GM18520 (cell line): ENCODE data around the gene ELMOD3.

Experiments used
- ATAC-seq: cut with Tn5 transposase; IDR thresholded peaks from one replicate; pipeline ENCODE4 v1.9.1; 2021; ENCODE audit not compliant: unreplicated experiment

ELMOD3 gene

DNA sequence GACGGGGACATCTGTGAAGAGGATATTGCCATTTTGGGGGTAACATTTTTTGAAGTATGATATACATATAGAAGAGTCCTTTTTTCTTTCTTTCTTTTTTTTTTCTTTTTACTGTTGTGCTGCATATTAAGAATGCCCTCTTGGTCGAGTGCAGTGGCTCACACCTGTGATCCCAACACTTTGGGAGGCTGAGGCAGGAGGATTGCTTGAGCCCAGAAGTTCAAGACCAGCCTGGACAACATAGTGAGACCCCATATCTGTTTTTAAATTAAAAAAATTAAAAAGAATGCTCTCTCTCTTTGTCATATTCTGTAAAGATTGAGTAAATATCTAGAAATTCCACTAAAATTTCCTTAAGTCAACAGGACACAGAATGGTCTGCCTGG lies 67.5 kb downstream of the ELMOD3 start:
- no peak for ATAC-seq

DNA sequence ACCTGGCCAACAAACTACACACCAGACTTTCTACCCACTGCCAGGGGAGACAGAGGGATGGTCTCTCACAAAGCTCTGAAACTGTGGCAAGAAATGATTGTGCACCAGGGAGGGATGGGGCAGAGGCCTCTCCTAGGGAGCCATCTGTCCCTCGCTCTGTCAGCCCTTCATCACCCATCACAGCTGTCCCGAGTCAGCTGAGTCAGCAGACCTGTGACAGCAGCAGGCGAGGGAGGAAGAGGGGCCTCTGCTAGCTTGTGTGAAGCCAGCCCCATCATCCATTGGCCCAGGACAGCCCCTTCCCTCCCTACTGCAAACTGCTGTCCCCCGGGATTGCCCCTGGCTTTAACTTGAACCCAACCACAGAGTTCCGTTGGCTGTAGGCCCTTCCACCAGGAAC lies 69.0 kb downstream of the ELMOD3 start:
- ATAC-seq, result no peak

DNA sequence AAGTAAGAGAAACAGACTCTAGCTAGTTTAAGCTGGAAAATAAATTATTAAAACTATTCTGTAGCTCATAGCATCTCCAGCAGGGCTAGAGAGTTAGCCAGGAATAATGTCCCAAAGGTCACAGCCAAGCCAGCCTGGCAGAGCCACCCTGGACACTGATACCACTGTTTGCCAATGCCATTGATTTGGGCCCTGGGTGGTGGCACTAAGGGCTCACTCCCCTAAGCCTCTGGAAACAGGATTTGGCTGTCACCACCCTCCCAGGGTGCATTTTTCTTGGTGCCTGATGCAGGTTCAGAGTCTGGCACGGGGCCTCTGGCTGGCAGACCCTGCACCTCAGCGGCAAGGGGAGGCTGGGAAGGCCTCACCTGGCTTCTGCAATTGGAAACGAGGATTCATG lies 71.0 kb downstream of the ELMOD3 start:
- ATAC-seq, result no peak

DNA sequence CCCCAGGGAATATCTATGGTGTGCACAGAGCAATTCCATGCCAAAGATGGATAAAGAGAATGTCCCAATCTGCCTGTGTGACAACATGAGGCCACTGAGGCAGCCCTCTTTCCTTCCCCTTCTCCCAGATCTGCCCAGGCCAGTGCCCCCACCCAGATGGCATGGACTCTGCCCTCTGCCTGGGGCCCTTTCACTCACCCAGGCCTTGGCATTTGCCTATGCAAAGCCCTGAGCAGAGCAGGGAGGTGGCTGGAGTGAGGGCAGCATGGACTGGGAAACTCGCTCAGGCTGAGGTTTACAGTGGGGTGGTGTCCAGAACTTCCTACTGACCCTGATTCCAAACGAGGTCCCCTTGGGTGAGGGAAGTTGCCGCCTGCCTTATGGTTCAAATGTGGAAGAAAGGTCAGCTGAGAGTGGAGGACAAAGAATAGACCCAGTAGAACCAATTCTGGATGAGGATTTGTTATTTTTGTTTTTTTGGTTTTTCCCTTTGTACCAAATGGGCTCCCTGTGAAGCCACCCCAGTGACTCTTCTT lies 72.8 kb downstream of the ELMOD3 start:
- ATAC-seq, result no peak

- ATAC-seq, result no peak
These were observed 73.8 kb downstream of the ELMOD3 start for GRCh38 chr2:85428343-85428881.

DNA sequence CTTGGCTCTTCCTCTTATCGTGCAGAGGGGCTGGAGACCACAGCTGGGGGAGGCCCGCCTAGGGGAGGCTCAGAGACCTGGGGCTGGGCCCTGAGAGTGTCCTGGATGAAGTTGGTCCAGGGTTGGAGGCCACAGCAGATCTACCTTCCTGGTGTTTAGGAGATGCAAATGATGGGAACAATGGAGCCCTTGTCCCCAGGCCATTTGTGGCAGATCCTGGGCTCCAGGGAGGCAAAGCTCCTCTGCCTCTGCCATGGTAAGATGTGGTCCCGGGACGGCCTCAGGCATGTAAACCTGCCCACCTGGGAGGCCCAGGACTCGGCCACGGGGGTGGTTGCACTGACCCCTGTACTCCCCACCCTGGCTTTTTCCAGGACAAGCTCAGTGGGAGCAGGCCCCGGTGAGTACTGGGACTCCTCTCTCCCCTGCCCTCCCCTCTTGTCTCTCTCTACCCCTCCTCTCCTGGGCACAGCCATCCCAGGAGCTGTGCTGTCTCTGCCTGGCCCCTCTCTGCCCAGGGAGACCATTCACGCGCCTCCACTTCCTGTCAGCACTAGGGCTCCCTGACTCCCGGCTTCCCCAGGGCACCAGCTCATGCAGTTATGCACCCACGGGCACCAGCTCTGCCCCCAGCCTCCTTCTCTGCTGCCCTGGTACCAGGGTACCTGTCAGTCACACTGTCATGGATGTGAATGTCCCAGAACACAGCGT lies 74.8 kb downstream of the ELMOD3 start:
- no peak for ATAC-seq

- ATAC-seq, result no peak
These were observed 75.3 kb downstream of the ELMOD3 start for GRCh38 chr2:85429924-85430289.

GRCh38 chr2:85430752-85431569 lies 76.4 kb downstream of the ELMOD3 start:
- ATAC-seq, result no peak

GRCh38 chr2:85431570-85432205 lies 77.1 kb downstream of the ELMOD3 start:
- ATAC-seq, result no peak

- no peak for ATAC-seq
These were observed 79.0 kb downstream of the ELMOD3 start for GRCh38 chr2:85433511-85434089.

DNA sequence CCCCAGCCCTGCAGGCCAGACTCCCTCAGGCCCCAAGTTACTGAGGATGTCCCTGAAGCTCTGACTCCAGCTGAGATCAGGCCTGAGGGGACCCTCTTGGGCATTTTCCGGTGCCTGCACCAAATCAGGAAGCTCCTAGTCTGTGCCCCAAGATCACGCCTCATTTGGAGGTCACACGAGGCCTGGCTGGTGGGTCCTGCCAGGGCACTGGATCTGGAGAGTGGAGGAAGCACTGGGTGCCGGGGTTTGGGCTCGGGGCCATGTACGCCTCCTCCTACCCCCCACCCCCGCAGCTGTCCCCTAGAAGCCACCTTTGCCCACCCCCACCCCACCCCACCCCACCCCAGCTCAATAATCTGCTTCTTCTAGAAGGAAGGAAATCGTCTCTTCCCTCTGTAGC lies 80.1 kb downstream of the ELMOD3 start:
- ATAC-seq, result no peak

DNA sequence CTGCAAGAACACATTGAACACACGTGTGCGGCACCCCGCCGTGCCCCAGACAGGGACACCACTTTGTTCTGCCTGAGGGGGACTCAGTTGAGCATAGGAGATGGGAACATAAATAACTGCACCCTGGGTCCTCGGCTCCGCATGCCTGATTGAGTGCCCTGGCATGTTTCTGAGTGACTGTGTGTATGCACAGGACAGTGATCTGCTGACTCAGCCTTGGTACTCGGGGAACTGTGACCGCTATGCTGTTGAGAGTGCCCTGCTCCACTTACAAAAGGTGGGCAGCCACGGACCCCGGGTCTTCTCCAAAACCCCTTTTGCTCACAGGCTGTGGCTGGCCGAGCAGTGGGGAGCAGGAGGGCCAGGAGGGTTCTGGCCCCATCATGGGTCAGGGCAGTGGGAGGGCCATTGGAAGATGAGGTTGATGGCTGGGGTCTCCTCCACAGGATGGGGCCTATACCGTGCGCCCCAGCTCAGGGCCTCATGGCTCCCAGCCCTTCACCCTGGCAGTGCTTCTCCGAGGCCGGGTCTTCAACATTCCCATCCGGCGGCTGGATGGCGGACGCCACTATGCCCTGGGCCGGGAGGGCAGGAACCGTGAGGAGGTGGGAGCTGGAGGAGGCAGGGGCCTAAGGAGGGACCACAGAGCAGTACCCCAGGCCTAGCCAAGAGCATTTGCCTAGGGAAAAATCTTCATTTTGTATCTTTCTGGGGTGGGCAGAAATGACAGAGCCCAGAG lies 80.8 kb downstream of the ELMOD3 start:
- no peak for ATAC-seq

GRCh38 chr2:85435981-85436835 lies 81.6 kb downstream of the ELMOD3 start:
- no peak for ATAC-seq

GRCh38 chr2:85436836-85437487 lies 82.4 kb downstream of the ELMOD3 start:
- ATAC-seq, result no peak

DNA sequence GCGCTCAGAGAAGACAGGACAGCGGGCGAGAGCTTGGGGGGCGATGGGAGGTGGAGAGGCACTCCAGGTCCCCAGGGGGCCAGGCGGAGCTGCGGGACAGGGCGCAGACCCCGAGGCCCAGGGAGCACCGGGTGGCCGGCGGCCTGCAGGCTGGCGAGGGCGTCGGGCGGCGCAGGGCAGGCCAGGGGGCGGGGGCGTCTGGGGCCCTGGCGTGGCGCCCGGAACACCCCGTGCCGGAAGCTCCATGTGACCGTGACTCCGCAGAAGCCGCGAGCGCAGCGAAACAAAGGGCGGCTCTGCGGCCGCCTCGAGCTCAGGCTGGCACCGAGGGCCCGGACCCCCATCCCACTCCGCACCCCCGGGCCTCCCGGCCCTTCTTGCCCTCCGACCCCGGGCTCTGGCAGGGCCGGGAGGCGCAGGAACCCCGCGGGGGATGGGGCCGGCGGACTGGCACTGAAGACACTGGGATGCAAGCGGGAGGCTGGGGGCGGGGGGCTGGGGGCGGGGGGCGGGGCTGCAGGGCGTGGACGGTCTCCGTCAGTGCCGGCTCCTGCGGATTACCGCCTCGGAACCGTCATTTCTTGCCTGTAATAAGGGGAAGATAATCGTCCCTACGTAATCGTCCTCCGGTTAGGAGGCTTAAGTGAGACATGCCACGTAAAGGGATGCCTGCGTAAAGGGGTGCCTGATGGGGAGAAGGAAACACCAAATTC lies 83.1 kb downstream of the ELMOD3 start:
- peak; percentile 84 for ATAC-seq

GRCh38 chr2:85438201-85439024 lies 83.8 kb downstream of the ELMOD3 start:
- no peak for ATAC-seq

DNA sequence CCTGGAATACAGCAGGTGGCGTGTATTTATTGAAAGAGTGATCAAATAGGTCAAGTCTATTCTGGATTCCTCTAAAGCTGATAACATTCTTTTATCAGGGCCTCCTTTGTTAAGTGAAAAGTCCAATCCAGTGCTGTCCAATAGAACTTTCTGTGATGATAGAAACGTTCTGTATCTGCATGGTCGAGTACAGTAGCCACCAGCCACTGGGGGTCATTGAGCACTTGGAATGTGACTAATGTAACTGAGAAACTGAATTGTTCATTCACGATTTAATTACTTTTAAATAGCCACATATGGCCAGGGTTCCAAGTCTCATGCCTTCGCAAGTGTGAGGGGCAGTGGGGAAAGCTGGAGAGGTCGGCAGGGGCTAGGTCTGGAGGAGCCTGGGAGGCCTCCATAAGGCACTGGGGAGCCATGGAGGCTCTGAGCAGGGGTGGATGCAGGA lies 84.5 kb downstream of the ELMOD3 start:
- ATAC-seq, result no peak
